GM21717 (cell line): ENCODE data around the gene SIRT5.
A peak's percentile ranks its signal among the peaks of the same experiment; 100 is the strongest.

Experiments used
- ATAC-seq: cut with Tn5 transposase; IDR thresholded peaks from one replicate; pipeline ENCODE4 v1.9.1; 2021; ENCODE audit warnings: mild to moderate bottlenecking, moderate library complexity; ENCODE audit not compliant: unreplicated experiment

Gene SIRT5

GRCh38 chr6:13550656-13551055, 23.7 kb upstream of the SIRT5 start:
- no peak for ATAC-seq

GRCh38 chr6:13553646-13554045, 20.8 kb upstream of the SIRT5 start:
- ATAC-seq: no peak

- ATAC-seq: no peak
Observed at GRCh38 chr6:13554929-13555333, 19.5 kb upstream of the SIRT5 start.

- no peak for ATAC-seq
Observed at GRCh38 chr6:13557841-13558240, 16.6 kb upstream of the SIRT5 start.

- no peak for ATAC-seq
Observed at GRCh38 chr6:13558718-13559117, 15.7 kb upstream of the SIRT5 start.

GRCh38 chr6:13559251-13559650, 15.2 kb upstream of the SIRT5 start:
- ATAC-seq: no peak

- no peak for ATAC-seq
Observed at GRCh38 chr6:13559968-13560650, 14.3 kb upstream of the SIRT5 start.

- no peak for ATAC-seq
Observed at GRCh38 chr6:13560651-13561044, 13.8 kb upstream of the SIRT5 start.

- ATAC-seq: no peak
Observed at GRCh38 chr6:13561624-13562267, 12.7 kb upstream of the SIRT5 start.

GRCh38 chr6:13563009-13563408, 11.4 kb upstream of the SIRT5 start:
- ATAC-seq: no peak

GRCh38 chr6:13565921-13566320, 8.5 kb upstream of the SIRT5 start:
- ATAC-seq: no peak

- no peak for ATAC-seq
Observed at GRCh38 chr6:13566500-13566899, 7.9 kb upstream of the SIRT5 start.

GRCh38 chr6:13568970-13569369, 5.4 kb upstream of the SIRT5 start:
- no peak for ATAC-seq

GRCh38 chr6:13572240-13572639, 2.2 kb upstream of the SIRT5 start:
- no peak for ATAC-seq

- ATAC-seq: no peak
Observed at GRCh38 chr6:13572951-13573654, 1.3 kb upstream of the SIRT5 start.

GRCh38 chr6:13573669-13574110, 711 bp upstream of the SIRT5 start:
- ATAC-seq: no peak

- peak; percentile 73 for ATAC-seq
Observed at GRCh38 chr6:13574149-13574570, 241 bp upstream of the SIRT5 start.

- ATAC-seq: no peak
Observed at GRCh38 chr6:13575377-13575775, 975 bp downstream of the SIRT5 start.

GRCh38 chr6:13576017-13576416, 1.6 kb downstream of the SIRT5 start:
- no peak for ATAC-seq

- no peak for ATAC-seq
Observed at GRCh38 chr6:13577926-13578325, 3.5 kb downstream of the SIRT5 start.

GRCh38 chr6:13579911-13580310, 5.5 kb downstream of the SIRT5 start:
- no peak for ATAC-seq

GRCh38 chr6:13581700-13582229, 7.4 kb downstream of the SIRT5 start:
- ATAC-seq: no peak
